Lower leg skin (tissue), 3 donors: ENCODE measurements around the gene SMTN.

Experiments used
- POLR2A ChIP-seq, 2 donors: fragments of 450-650 bp; IDR thresholded peaks; one replicate each; pipeline ENCODE4 v1.6.1; 2016 to 2017; ENCODE audit warnings: antibody characterized with exemption in 2 of 2, mild to moderate bottlenecking in 1 of 2, moderate library complexity in 1 of 2
- TF ChIP-seq, protein P1 (sequence below), 3 donors: fragments of 450-650 bp; IDR thresholded peaks; one replicate each; pipeline ENCODE4 v1.5.1; 2016; ENCODE audit warnings: antibody characterized with exemption in 3 of 3, mild to moderate bottlenecking in 3 of 3, moderate library complexity in 2 of 3

GRCh38 chr22:31062566-31063230 lies 18.4 kb upstream of the SMTN start:
- TF ChIP-seq, protein P1, sequence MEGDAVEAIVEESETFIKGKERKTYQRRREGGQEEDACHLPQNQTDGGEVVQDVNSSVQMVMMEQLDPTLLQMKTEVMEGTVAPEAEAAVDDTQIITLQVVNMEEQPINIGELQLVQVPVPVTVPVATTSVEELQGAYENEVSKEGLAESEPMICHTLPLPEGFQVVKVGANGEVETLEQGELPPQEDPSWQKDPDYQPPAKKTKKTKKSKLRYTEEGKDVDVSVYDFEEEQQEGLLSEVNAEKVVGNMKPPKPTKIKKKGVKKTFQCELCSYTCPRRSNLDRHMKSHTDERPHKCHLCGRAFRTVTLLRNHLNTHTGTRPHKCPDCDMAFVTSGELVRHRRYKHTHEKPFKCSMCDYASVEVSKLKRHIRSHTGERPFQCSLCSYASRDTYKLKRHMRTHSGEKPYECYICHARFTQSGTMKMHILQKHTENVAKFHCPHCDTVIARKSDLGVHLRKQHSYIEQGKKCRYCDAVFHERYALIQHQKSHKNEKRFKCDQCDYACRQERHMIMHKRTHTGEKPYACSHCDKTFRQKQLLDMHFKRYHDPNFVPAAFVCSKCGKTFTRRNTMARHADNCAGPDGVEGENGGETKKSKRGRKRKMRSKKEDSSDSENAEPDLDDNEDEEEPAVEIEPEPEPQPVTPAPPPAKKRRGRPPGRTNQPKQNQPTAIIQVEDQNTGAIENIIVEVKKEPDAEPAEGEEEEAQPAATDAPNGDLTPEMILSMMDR (IDR thresholded peaks at IDR 0.05) = no peak
- no peak for TF ChIP-seq POLR2A (IDR thresholded peaks at IDR 0.05)
